ENCODE data around the gene GLYATL1B. TPM values are rescaled to one million over a fixed set of nuclear protein-coding genes. Genes with fewer than 3 reads are reported as not detected.
"Not testable (repeated sequence)": the region's sequence is repeated elsewhere in the genome, so short reads cannot be mapped to it uniquely, and the experiment has no call there.

GLYATL1B gene
- total and polyA plus RNA-seq, 2 donors from 2014 or later: not detected

- DNase-seq (peak; percentile 51 to 74 (median 67)), FAIRE-seq (no peak)
- peak; percentile 57 for TF ChIP-seq CTCF (IDR thresholded peaks at IDR 0.05; ENCODE audit: borderline replicate concordance, extremely low read depth, insufficient read depth)
- intact Hi-C loops (cut with DNase I): no loop called here
- Histone ChIP-seq H3K4me1 (ENCODE audit: control insufficient read depth in 2 of 3, insufficient read depth in 2 of 3, low read depth in 1 of 3, low read length in 3 of 3) (no peaks in the 10 kb centered on the region), H3K27ac (ENCODE audit: low read depth in 2 of 2, low read length in 2 of 2) (no peak overlapping the region), H3K36me3 (ENCODE audit: control insufficient read depth in 2 of 3, insufficient read depth in 3 of 3, low read length in 3 of 3) (no peaks in the 10 kb centered on the region), H3K9me3 (ENCODE audit: control insufficient read depth in 2 of 3, insufficient read depth in 1 of 3, low read length in 3 of 3) (no peaks in the 10 kb centered on the region), H3K9ac (ENCODE audit: low read length in 3 of 3) (no peak overlapping the region), H3K4me3 (ENCODE audit: low read length in 3 of 3) (no peak overlapping the region), H3K27me3 (ENCODE audit: control insufficient read depth, insufficient read depth, low read length) (no peaks in the 10 kb centered on the region)
Measured at GRCh38 chr11:59053387-59053786, 32.7 kb upstream of the GLYATL1B start.

- peak; percentile 82 for TF ChIP-seq CTCF (IDR thresholded peaks at IDR 0.05; ENCODE audit: borderline replicate concordance, extremely low read depth, insufficient read depth)
- H3K36me3 ChIP-seq (ENCODE audit: control insufficient read depth in 2 of 3, insufficient read depth in 3 of 3, low read length in 3 of 3); H3K9ac ChIP-seq (ENCODE audit: low read length in 3 of 3); intact Hi-C loops (cut with DNase I); H3K27ac ChIP-seq (ENCODE audit: low read depth in 2 of 2, low read length in 2 of 2); H3K9me3 ChIP-seq (ENCODE audit: control insufficient read depth in 2 of 3, insufficient read depth in 1 of 3, low read length in 3 of 3); H3K4me1 ChIP-seq (ENCODE audit: control insufficient read depth in 2 of 3, insufficient read depth in 2 of 3, low read depth in 1 of 3, low read length in 3 of 3); H3K27me3 ChIP-seq (ENCODE audit: control insufficient read depth, insufficient read depth, low read length): not testable (repeated sequence)
- FAIRE-seq (peak; percentile 65), DNase-seq (peak; percentile 80 to 95 (median 90))
- H3K4me3 ChIP-seq (ENCODE audit: low read length in 3 of 3): peak overlapping the region in 2 of 3 donors; percentile 48 to 52
Measured at GRCh38 chr11:59058120-59059033, 27.7 kb upstream of the GLYATL1B start.

- not testable (repeated sequence) for H3K27me3 ChIP-seq (ENCODE audit: control insufficient read depth, insufficient read depth, low read length)
Measured at GRCh38 chr11:59060096-59060495, 26.0 kb upstream of the GLYATL1B start.

More at GRCh38 chr11:59060096-59060495, 26.0 kb upstream of the GLYATL1B start:
- H3K4me3 ChIP-seq (ENCODE audit: low read length in 3 of 3); FAIRE-seq; H3K4me1 ChIP-seq (ENCODE audit: control insufficient read depth in 2 of 3, insufficient read depth in 2 of 3, low read depth in 1 of 3, low read length in 3 of 3); H3K27ac ChIP-seq (ENCODE audit: low read depth in 2 of 2, low read length in 2 of 2); H3K9ac ChIP-seq (ENCODE audit: low read length in 3 of 3); H3K36me3 ChIP-seq (ENCODE audit: control insufficient read depth in 2 of 3, insufficient read depth in 3 of 3, low read length in 3 of 3); DNase-seq; H3K9me3 ChIP-seq (ENCODE audit: control insufficient read depth in 2 of 3, insufficient read depth in 1 of 3, low read length in 3 of 3); intact Hi-C loops (cut with DNase I): not testable (repeated sequence)

Measured in kidney (tissue), 14 donors.